Nephron (organoid): ENCODE results near the gene AFF3.
A peak's percentile ranks its signal among the peaks of the same experiment; 100 is the strongest.

ENCODE experiments used
- H3K27ac Mint-ChIP-seq, 3 experiments: 2 replicates each; pipeline ENCODE4 v1.8.0; 2020; ENCODE audit warnings: mixed read lengths in 3 of 3, mild to moderate bottlenecking in 2 of 3, moderate library complexity in 1 of 3
- H3K27me3 Mint-ChIP-seq: 2 replicates; pipeline ENCODE4 v1.8.0; 2021; ENCODE audit warnings: low read depth, mild to moderate bottlenecking, moderate library complexity, mixed read lengths
- H3K36me3 Mint-ChIP-seq: 2 replicates; pipeline ENCODE4 v1.8.0; 2020; ENCODE audit warnings: low read depth, mixed read lengths
- H3K4me1 Mint-ChIP-seq: 2 replicates; pipeline ENCODE4 v1.8.0; 2020; ENCODE audit warnings: mixed read lengths
- H3K4me3 Mint-ChIP-seq, 3 experiments: 2 replicates each; pipeline ENCODE4 v1.8.0; 2020; ENCODE audit warnings: mild to moderate bottlenecking in 3 of 3, mixed read lengths in 3 of 3, moderate library complexity in 2 of 3
- H3K9me3 Mint-ChIP-seq: 2 replicates; pipeline ENCODE4 v1.8.0; 2020; ENCODE audit warnings: mixed read lengths
- CTCF ChIP-seq, 3 experiments: fragments of 200-600 bp; sonication (generic); IDR thresholded peaks; one replicate each; pipeline ENCODE4 v1.5.0; 2021; ENCODE audit warnings: antibody characterized with exemption in 3 of 3; ENCODE audit not compliant: unreplicated experiment in 3 of 3

Gene AFF3

GRCh38 chr2:99648178-99648844 lies 494.1 kb downstream of the AFF3 start:
- Mint-ChIP-seq H3K4me1 (peaks cover 58% of the 10 kb centered on the region), H3K27ac (peak overlapping the region; percentile 93 to 97 (median 94)), H3K27me3 (peaks cover 3% of the 10 kb centered on the region), H3K9me3 (no peaks in the 10 kb centered on the region), H3K4me3 (no peak overlapping the region), H3K36me3 (peaks cover 34% of the 10 kb centered on the region)
- TF ChIP-seq CTCF (IDR thresholded peaks at IDR 0.05; ENCODE audit: unreplicated experiment in 3 of 3): no peak

GRCh38 chr2:99645960-99646359 lies 496.4 kb downstream of the AFF3 start:
- Mint-ChIP-seq H3K27ac (peak overlapping the region in 2 of 3 experiments; percentile 12 to 45), H3K9me3 (no peaks in the 10 kb centered on the region), H3K27me3 (peaks cover 3% of the 10 kb centered on the region), H3K4me1 (peaks cover 59% of the 10 kb centered on the region), H3K4me3 (no peak overlapping the region), H3K36me3 (peaks cover 20% of the 10 kb centered on the region)
- TF ChIP-seq CTCF (IDR thresholded peaks at IDR 0.05; ENCODE audit: unreplicated experiment in 3 of 3): no peak

GRCh38 chr2:99644419-99644787 lies 498.0 kb downstream of the AFF3 start:
- Mint-ChIP-seq H3K36me3 (peaks cover 20% of the 10 kb centered on the region), H3K9me3 (no peaks in the 10 kb centered on the region), H3K4me1 (peaks cover 65% of the 10 kb centered on the region), H3K27ac (peak overlapping the region; percentile 89 to 92 (median 91)), H3K27me3 (peaks cover 3% of the 10 kb centered on the region), H3K4me3 (peak overlapping the region in 1 of 3 experiments; percentile 10)
- TF ChIP-seq CTCF (IDR thresholded peaks at IDR 0.05; ENCODE audit: unreplicated experiment in 3 of 3): no peak

- no peak for TF ChIP-seq CTCF (IDR thresholded peaks at IDR 0.05; ENCODE audit: unreplicated experiment in 3 of 3)
- no peaks in the 10 kb centered on the region for H3K9me3 Mint-ChIP-seq
- H3K36me3 Mint-ChIP-seq: peaks cover 19% of the 10 kb centered on the region
- peak overlapping the region; percentile 89 to 92 (median 91) for H3K27ac Mint-ChIP-seq
- H3K4me1 Mint-ChIP-seq: peaks cover 64% of the 10 kb centered on the region
- H3K4me3 Mint-ChIP-seq: no peak overlapping the region
- H3K27me3 Mint-ChIP-seq: peaks cover 3% of the 10 kb centered on the region
These were observed 498.5 kb downstream of the AFF3 start for GRCh38 chr2:99643787-99644418.

- Mint-ChIP-seq H3K4me1 (peaks cover 67% of the 10 kb centered on the region), H3K4me3 (no peak overlapping the region), H3K9me3 (no peaks in the 10 kb centered on the region), H3K27me3 (peaks cover 3% of the 10 kb centered on the region), H3K27ac (peak overlapping the region; percentile 33 to 90 (median 48)), H3K36me3 (peaks cover 9% of the 10 kb centered on the region)
- TF ChIP-seq CTCF (IDR thresholded peaks at IDR 0.05; ENCODE audit: unreplicated experiment in 3 of 3): no peak
These were observed 500.4 kb downstream of the AFF3 start for GRCh38 chr2:99641999-99642398.
